Mammary epithelial cell (primary cell): ENCODE results near the gene RPS5.

Experiments
- EZH2 ChIP-seq: IDR thresholded peaks from 2 replicates; pipeline ENCODE4 v1.6.1; 2012; ENCODE audit warnings: low read length, inconsistent platforms, borderline replicate concordance
- TF ChIP-seq, protein P1 (sequence below), 2 donors: IDR thresholded peaks in 1 of 2; conservative IDR thresholded peaks in 1 of 2; 2 replicates each; pipeline ENCODE4 v1.5.1; 2011 to 2012; ENCODE audit warnings: inconsistent platforms in 2 of 2, low read length in 2 of 2, mild to moderate bottlenecking in 2 of 2, control low read depth in 1 of 2, low read depth in 1 of 2; ENCODE audit not compliant: insufficient read depth in 1 of 2; ENCODE audit errors: extremely low read depth in 1 of 2

DNA sequence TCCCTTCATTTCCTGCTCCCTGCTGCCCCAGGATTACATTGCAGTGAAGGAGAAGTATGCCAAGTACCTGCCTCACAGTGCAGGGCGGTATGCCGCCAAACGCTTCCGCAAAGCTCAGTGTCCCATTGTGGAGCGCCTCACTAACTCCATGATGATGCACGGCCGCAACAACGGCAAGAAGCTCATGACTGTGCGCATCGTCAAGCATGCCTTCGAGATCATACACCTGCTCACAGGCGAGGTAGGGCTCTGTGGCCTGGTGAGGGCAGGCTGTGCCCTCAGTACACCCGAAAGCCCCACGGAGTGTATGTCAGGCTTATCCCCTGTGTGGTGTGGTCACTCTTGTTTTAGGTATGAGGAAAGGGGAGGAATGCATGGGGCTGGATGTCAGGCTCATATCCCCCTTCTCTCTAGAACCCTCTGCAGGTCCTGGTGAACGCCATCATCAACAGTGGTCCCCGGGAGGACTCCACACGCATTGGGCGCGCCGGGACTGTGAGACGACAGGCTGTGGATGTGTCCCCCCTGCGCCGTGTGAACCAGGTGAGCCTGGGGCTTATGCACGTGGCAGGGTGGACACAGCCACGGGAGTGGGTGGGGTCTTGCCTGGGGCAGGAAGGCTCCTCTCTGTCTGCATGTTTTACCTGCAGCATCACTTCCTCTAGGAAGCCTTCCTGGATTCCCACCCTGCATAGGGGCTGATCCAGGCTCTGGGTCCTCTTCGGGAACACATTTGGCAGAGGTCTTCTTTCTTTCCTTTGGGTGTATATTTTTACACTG is 6.1 kb downstream of the RPS5 start:
- TF ChIP-seq, protein P1, sequence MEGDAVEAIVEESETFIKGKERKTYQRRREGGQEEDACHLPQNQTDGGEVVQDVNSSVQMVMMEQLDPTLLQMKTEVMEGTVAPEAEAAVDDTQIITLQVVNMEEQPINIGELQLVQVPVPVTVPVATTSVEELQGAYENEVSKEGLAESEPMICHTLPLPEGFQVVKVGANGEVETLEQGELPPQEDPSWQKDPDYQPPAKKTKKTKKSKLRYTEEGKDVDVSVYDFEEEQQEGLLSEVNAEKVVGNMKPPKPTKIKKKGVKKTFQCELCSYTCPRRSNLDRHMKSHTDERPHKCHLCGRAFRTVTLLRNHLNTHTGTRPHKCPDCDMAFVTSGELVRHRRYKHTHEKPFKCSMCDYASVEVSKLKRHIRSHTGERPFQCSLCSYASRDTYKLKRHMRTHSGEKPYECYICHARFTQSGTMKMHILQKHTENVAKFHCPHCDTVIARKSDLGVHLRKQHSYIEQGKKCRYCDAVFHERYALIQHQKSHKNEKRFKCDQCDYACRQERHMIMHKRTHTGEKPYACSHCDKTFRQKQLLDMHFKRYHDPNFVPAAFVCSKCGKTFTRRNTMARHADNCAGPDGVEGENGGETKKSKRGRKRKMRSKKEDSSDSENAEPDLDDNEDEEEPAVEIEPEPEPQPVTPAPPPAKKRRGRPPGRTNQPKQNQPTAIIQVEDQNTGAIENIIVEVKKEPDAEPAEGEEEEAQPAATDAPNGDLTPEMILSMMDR (conservative IDR thresholded peaks at IDR 0.05 in 1 of 2, IDR thresholded peaks at IDR 0.05 in 1 of 2; ENCODE audit: extremely low read depth in 1 of 2, insufficient read depth in 1 of 2, low read depth in 1 of 2, low read length in 2 of 2): no peak
- TF ChIP-seq EZH2: no peak
